ENCODE measurements around the gene SSBP3.

DNA sequence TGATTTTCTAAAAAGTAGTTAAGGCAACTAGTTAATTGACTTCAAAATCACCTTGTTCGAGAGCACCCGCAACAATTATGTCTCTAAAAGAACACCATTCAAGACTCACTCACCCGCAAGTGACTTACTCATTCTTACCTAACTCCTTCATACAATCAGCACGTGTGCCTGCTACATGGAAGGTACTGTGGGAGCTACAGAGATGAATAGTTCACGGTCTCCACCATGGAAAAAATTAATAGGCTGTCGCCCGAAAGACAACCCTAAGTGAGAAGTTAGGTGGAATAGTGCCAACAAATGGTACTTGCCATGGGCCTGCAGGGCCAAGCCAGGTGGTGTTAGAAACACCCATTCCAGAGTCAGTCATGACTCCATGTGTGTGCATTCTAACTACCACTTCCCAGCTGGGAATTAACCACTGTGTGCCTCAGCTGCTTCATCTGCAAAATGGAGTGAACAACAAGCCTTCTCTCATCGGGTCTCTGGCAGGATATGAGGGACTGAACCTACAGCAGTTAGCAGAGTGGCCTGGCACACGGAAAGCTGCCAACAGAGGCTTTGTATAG, 7.1 kb downstream of the SSBP3 start:
- TF ChIP-seq, protein P1, sequence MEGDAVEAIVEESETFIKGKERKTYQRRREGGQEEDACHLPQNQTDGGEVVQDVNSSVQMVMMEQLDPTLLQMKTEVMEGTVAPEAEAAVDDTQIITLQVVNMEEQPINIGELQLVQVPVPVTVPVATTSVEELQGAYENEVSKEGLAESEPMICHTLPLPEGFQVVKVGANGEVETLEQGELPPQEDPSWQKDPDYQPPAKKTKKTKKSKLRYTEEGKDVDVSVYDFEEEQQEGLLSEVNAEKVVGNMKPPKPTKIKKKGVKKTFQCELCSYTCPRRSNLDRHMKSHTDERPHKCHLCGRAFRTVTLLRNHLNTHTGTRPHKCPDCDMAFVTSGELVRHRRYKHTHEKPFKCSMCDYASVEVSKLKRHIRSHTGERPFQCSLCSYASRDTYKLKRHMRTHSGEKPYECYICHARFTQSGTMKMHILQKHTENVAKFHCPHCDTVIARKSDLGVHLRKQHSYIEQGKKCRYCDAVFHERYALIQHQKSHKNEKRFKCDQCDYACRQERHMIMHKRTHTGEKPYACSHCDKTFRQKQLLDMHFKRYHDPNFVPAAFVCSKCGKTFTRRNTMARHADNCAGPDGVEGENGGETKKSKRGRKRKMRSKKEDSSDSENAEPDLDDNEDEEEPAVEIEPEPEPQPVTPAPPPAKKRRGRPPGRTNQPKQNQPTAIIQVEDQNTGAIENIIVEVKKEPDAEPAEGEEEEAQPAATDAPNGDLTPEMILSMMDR (conservative IDR thresholded peaks at IDR 0.05; ENCODE audit: low read depth, low read length), result no peak
- no peak for TF ChIP-seq EZH2 (IDR thresholded peaks at IDR 0.05; ENCODE audit: low read length, unreplicated experiment)
